Astrocyte (in vitro differentiated cells and primary cell): ENCODE data around the gene KLHL15. TPM values are rescaled to one million over a fixed set of nuclear protein-coding genes. Genes with fewer than 3 reads are reported as not detected.

Experiments used
- DNase-seq: peaks from one replicate; pipeline ENCODE4 v3.0.0-alpha.2; 2010; ENCODE audit warnings: low read depth
- FAIRE-seq: peaks from 2 replicates; lab custom pipeline; 2011; peaks lifted over from hg19 to GRCh38; lab: Jason Lieb, UNC
- H2AFZ ChIP-seq: 2 replicates; pipeline ENCODE4 v1.6.0; 2012; ENCODE audit warnings: low read depth, low read length, inconsistent platforms
- H3K27ac ChIP-seq: 2 replicates; pipeline ENCODE4 v1.5.1; 2011; ENCODE audit warnings: low read depth, low read length, inconsistent platforms
- H3K27me3 ChIP-seq: 2 replicates; pipeline ENCODE4 v1.6.0; 2011; ENCODE audit warnings: low read length, inconsistent platforms; ENCODE audit not compliant: insufficient read depth
- H3K36me3 ChIP-seq: 2 replicates; pipeline ENCODE4 v1.5.1; 2011; ENCODE audit warnings: low read length, inconsistent platforms; ENCODE audit not compliant: insufficient read depth
- H3K4me1 ChIP-seq: 2 replicates; pipeline ENCODE4 v1.5.1; 2011; ENCODE audit warnings: low read length, inconsistent platforms; ENCODE audit not compliant: insufficient read depth
- H3K4me2 ChIP-seq: 2 replicates; pipeline ENCODE4 v1.6.0; 2012; ENCODE audit warnings: low read length, inconsistent platforms
- H3K4me3 ChIP-seq: 2 replicates; pipeline ENCODE4 v1.5.1; 2011; ENCODE audit warnings: low read depth, mild to moderate bottlenecking, low read length, inconsistent platforms; ENCODE audit not compliant: insufficient read depth
- H3K79me2 ChIP-seq: 2 replicates; pipeline ENCODE4 v1.6.0; 2012; ENCODE audit warnings: mild to moderate bottlenecking, low read length, inconsistent platforms; ENCODE audit not compliant: insufficient read depth
- H3K9ac ChIP-seq: 2 replicates; pipeline ENCODE4 v1.6.0; 2012; ENCODE audit warnings: mild to moderate bottlenecking, low read length, inconsistent platforms
- H3K9me3 ChIP-seq: 2 replicates; pipeline ENCODE4 v1.5.1; 2012; ENCODE audit warnings: low read depth, mild to moderate bottlenecking, low read length, inconsistent platforms; ENCODE audit not compliant: insufficient read depth
- H4K20me1 ChIP-seq: 2 replicates; pipeline ENCODE4 v1.6.0; 2012; ENCODE audit warnings: low read length, inconsistent platforms; ENCODE audit not compliant: insufficient read depth
- H3K27ac Mint-ChIP-seq: one replicate; pipeline ENCODE4 v1.8.0; 2021; ENCODE audit warnings: mild to moderate bottlenecking, mixed read lengths; ENCODE audit not compliant: unreplicated experiment
- H3K27me3 Mint-ChIP-seq: one replicate; pipeline ENCODE4 v1.8.0; 2021; ENCODE audit warnings: low read depth, mixed read lengths; ENCODE audit not compliant: unreplicated experiment
- H3K36me3 Mint-ChIP-seq: one replicate; pipeline ENCODE4 v1.8.0; 2021; ENCODE audit warnings: low read depth, mixed read lengths; ENCODE audit not compliant: unreplicated experiment
- H3K4me1 Mint-ChIP-seq: one replicate; pipeline ENCODE4 v1.8.0; 2021; ENCODE audit warnings: low read depth, mixed read lengths; ENCODE audit not compliant: unreplicated experiment
- H3K4me3 Mint-ChIP-seq: one replicate; pipeline ENCODE4 v1.8.0; 2021; ENCODE audit warnings: mild to moderate bottlenecking, moderate library complexity, mixed read lengths; ENCODE audit not compliant: unreplicated experiment
- H3K9me3 Mint-ChIP-seq: one replicate; pipeline ENCODE4 v1.8.0; 2021; ENCODE audit warnings: mild to moderate bottlenecking, mixed read lengths; ENCODE audit not compliant: unreplicated experiment
- CTCF ChIP-seq: IDR thresholded peaks from 2 replicates; pipeline ENCODE4 v1.5.1; 2011; ENCODE audit warnings: low read depth, mild to moderate bottlenecking, inconsistent platforms, low read length, moderate library complexity; ENCODE audit not compliant: insufficient read depth
- EZH2 ChIP-seq: IDR thresholded peaks from 2 replicates; pipeline ENCODE4 v1.6.1; 2012; ENCODE audit warnings: mild to moderate bottlenecking, low read length, inconsistent platforms; ENCODE audit not compliant: insufficient read depth
- total RNA-seq: library from RNA; stranded (reverse); gene quantifications from 2 replicates; pipeline ENCODE4 v1.2.1, GENCODE V29; 2021

KLHL15 gene
- total RNA-seq, 1 donor from 2014 or later: 7.5 TPM

- H3K4me3 ChIP-seq: no peak overlapping the region
- H3K27me3 ChIP-seq: no peaks in the 10 kb centered on the region
- no peak overlapping the region for H3K9ac ChIP-seq
- H3K79me2 ChIP-seq: peaks cover 59% of the 10 kb centered on the region
- no peak overlapping the region for H2AFZ ChIP-seq
- TF ChIP-seq CTCF (no peak), EZH2 (no peak)
- peak overlapping the region; percentile 71 for H3K4me3 Mint-ChIP-seq
- H3K4me1 Mint-ChIP-seq: peaks cover 5% of the 10 kb centered on the region
- DNase-seq (no peak), FAIRE-seq (no peak)
- H3K27ac Mint-ChIP-seq: peak overlapping the region; percentile 48
- no peaks in the 10 kb centered on the region for H3K27me3 Mint-ChIP-seq
- no peak overlapping the region for H3K4me2 ChIP-seq
- H3K27ac ChIP-seq: no peak overlapping the region
- no peaks in the 10 kb centered on the region for H3K36me3 ChIP-seq
- peaks cover 3% of the 10 kb centered on the region for H3K36me3 Mint-ChIP-seq
- H3K4me1 ChIP-seq: no peaks in the 10 kb centered on the region
- no peaks in the 10 kb centered on the region for H3K9me3 ChIP-seq
- peaks cover 7% of the 10 kb centered on the region for H4K20me1 ChIP-seq
- no peaks in the 10 kb centered on the region for H3K9me3 Mint-ChIP-seq
Measured at GRCh38 chrX:24014388-24015018, 12.5 kb downstream of the KLHL15 start.

- H3K27me3 ChIP-seq: no peaks in the 10 kb centered on the region
- H3K27ac Mint-ChIP-seq: no peak overlapping the region
- H3K9me3 Mint-ChIP-seq: no peaks in the 10 kb centered on the region
- H3K79me2 ChIP-seq: peaks cover 44% of the 10 kb centered on the region
- no peak overlapping the region for H3K4me2 ChIP-seq
- no peak for FAIRE-seq
- no peaks in the 10 kb centered on the region for H3K27me3 Mint-ChIP-seq
- peaks cover 7% of the 10 kb centered on the region for H4K20me1 ChIP-seq
- H3K27ac ChIP-seq: no peak overlapping the region
- H2AFZ ChIP-seq: no peak overlapping the region
- peaks cover 8% of the 10 kb centered on the region for H3K4me1 Mint-ChIP-seq
- no peak for DNase-seq
- H3K9me3 ChIP-seq: no peaks in the 10 kb centered on the region
- H3K36me3 Mint-ChIP-seq: no peaks in the 10 kb centered on the region
- TF ChIP-seq CTCF (no peak), EZH2 (no peak)
- H3K4me3 ChIP-seq: no peak overlapping the region
- no peaks in the 10 kb centered on the region for H3K36me3 ChIP-seq
- no peak overlapping the region for H3K4me3 Mint-ChIP-seq
- H3K4me1 ChIP-seq: no peaks in the 10 kb centered on the region
- no peak overlapping the region for H3K9ac ChIP-seq
Measured at GRCh38 chrX:24012266-24012665, 14.7 kb downstream of the KLHL15 start.

- no peak overlapping the region for H3K27ac ChIP-seq
- peaks cover 7% of the 10 kb centered on the region for H4K20me1 ChIP-seq
- no peak overlapping the region for H3K4me2 ChIP-seq
- no peaks in the 10 kb centered on the region for H3K36me3 ChIP-seq
- Mint-ChIP-seq H3K27me3 (no peaks in the 10 kb centered on the region), H3K4me3 (no peak overlapping the region), H3K9me3 (no peaks in the 10 kb centered on the region), H3K4me1 (peaks cover 3% of the 10 kb centered on the region), H3K27ac (no peak overlapping the region), H3K36me3 (no peaks in the 10 kb centered on the region)
- H3K27me3 ChIP-seq: no peaks in the 10 kb centered on the region
- no peak overlapping the region for H3K4me3 ChIP-seq
- no peaks in the 10 kb centered on the region for H3K4me1 ChIP-seq
- no peaks in the 10 kb centered on the region for H3K9me3 ChIP-seq
- no peak for FAIRE-seq
- TF ChIP-seq CTCF (no peak), EZH2 (no peak)
- DNase-seq: no peak
- no peak overlapping the region for H3K9ac ChIP-seq
- H2AFZ ChIP-seq: no peak overlapping the region
- H3K79me2 ChIP-seq: peaks cover 14% of the 10 kb centered on the region
Measured at GRCh38 chrX:24005867-24006266, 21.1 kb downstream of the KLHL15 start.
